Left ventricle myocardium superior (tissue), 1 donor: ENCODE results near the gene RSPH9. TPM values are rescaled to one million over a fixed set of nuclear protein-coding genes. Genes with fewer than 3 reads are reported as not detected.
A peak's percentile ranks its signal among the peaks of the same experiment; 100 is the strongest.

Experiments
- ATAC-seq: fragments of 200-7000 bp; cut with Tn5 transposase; one replicate; pipeline ENCODE4 v1.9.1; 2020; ENCODE audit warnings: mild to moderate bottlenecking, moderate library complexity
- DNase-seq: peaks from one replicate; pipeline ENCODE4 v3.0.0-alpha.2; 2020
- intact Hi-C: fragments of 100-400 bp; cut with micrococcal nuclease; formaldehyde crosslinking; loops from one replicate; pipeline ENCODE4 v1.11.0; 2022
- total RNA-seq: library from RNA; stranded (reverse); fragmentation: NEBNext Ultra II Directional; extraction: Animal tissue kit (Norgen Biotek cat#: 25700); gene quantifications from one replicate; pipeline ENCODE4 v1.2.1, GENCODE V29; 2021
- donor health status: DM: no; HTN: yes; CAD: no; lungs with severe emphysema.

Gene RSPH9
- total RNA-seq, 1 donor from 2014 or later, result 0.15 TPM

DNA sequence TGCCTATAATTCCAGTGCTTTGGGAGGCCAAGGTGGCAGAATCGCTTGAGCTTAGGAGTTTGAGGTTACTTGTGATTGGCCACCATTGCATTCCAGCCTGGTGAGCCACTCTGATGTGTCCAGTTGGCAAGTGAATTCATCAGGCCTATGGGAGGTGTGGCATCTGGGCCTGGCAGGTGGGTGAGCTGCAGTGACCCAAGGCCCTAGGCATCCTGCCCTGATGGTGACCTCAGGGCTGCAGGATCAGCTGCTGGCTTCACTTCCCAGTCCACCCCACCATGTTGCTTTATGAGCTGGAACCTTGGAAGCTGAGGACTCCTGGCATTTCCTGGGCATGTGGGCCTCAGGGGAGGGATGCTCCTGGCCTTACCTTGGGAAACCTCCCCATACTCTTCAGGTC, 20.5 kb downstream of the RSPH9 start:
- intact Hi-C loops, result loop anchor here (5.0 kb wide), 2 partner anchors 92 to 412 kb away; no protein-coding TSS in a partner anchor
- DNase-seq (no peak), ATAC-seq (no peak)

DNA sequence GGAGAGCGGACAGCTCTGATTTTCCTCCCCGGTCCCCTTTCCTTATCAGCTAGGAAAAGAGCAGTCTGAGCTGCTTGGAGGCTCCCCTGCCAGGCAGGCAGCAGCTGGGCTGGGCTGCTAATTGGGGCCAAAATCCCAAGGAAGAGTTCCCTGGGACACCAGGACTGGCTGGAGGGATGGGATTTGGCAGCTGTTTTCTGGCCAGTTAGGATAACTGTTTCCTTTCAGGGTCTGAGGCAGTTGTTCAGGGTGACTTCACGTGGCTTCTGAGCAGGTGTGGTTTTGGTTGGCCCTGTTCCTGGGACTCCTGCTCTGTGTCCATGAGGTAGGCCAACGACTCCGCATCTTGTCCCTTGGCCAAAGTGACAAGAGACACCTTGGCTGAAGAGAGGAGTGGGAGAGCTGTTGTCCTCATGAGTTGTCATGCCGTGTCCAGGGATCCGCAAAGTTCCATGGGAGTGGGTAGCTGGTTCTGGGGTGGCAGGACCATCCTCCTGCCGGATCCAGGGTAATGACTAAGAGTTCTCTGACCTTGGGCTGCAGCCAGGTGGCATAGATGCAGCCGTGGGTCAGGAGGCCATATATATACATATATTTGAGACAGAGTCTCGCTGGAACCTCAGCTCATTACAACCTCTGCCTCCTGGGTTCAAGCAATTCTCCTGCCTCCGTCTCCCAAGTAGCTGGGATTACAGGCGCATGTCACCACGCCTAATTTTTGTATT, 21.5 kb downstream of the RSPH9 start:
- intact Hi-C loops, result loop anchor here (5.0 kb wide), 2 partner anchors 91 to 411 kb away; no protein-coding TSS in a partner anchor
- no peak for DNase-seq
- no peak for ATAC-seq

DNA sequence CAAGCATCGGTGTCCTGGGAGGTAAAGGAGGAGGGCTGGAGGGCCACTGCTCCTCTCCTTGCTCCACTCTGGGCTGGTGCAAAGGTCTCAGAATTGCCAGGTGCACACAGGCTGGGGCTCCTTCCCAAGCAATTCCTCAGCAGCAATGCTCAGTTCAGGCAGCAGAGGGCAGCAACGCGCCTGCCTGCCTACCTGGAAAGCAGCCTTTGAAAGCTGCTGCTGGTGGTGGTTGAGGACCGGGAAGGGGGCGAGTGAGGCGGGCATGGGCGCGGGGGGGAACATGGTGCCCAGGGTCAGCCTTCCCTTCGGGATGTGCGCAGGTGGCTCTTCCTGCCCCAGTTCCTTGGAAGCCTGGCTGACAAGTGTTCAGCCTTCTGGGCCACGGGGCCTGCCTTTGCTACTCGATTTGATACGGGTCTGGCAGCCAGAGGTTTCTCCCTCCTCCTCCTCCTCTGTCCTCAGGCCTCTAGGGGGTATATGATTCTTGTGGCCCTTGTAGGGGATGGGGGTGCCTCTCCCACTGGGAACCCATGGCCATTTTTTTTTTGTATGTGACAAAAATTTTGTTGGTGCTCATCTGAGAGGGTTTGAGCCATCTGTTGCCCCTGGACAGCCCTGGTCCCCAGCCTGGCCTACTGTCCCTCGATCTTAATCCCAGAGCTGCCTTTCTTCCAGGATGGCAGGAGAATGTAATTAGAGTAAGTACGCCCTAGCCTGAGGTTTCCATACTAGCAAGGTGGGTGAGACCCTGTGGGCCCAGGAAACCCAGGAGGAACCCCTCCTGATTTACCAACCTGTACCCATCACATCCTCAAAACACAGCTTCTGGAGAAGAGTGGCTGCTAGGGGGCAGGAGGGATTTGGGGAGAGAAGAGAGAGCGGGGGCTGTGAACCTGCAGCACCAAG, 22.7 kb downstream of the RSPH9 start:
- ATAC-seq (peak; percentile 56), DNase-seq (peak; percentile 88)
- intact Hi-C loops, result loop anchor here (5.0 kb wide), 2 partner anchors 90 to 410 kb away; no protein-coding TSS in a partner anchor

DNA sequence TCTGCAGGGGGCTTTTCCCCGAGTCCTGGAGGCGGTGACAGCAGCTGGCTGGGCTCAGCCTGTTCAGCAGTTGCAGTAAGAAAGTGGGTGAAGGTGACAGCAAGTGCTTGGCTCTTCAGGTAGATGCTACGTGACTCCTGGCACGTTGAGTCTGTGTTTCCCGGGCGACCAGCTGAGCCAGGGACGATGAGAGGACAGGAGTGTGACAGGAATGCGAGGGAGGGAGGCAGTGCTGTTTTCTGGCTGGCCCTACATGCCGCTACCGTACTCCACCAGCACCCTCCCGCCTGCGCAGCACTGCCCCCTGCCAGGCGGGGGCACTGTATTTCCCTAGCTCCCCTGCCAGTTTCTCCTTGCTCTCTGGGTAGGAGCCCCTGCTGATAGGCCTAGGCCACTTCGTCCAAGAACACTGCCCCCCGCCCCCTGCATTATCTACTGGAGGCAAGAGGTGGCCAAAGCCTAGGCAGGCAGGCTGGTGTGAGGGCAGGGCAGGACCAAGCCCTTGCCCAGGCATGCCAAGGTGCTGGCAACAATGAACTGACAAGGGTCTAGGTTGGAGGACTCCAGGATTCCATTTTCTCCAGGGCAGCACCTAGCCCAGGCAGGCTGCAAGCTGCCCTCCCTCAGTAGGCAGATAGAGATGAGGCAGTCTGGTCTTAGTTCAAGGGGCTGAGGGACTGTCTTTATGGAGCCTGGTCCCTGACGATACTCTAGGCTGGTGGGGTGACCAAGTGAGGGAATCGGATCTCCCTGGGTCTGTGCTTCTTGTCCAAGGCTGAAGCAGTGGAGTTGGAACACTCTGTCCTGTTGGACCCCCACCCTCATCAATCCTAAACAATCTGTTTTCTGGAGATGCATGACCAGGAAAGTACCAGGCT, 23.6 kb downstream of the RSPH9 start:
- ATAC-seq (peak; percentile 75), DNase-seq (peak; percentile 77)
- intact Hi-C loops, result loop anchor here (5.0 kb wide), 2 partner anchors 89 to 409 kb away; no protein-coding TSS in a partner anchor

DNA sequence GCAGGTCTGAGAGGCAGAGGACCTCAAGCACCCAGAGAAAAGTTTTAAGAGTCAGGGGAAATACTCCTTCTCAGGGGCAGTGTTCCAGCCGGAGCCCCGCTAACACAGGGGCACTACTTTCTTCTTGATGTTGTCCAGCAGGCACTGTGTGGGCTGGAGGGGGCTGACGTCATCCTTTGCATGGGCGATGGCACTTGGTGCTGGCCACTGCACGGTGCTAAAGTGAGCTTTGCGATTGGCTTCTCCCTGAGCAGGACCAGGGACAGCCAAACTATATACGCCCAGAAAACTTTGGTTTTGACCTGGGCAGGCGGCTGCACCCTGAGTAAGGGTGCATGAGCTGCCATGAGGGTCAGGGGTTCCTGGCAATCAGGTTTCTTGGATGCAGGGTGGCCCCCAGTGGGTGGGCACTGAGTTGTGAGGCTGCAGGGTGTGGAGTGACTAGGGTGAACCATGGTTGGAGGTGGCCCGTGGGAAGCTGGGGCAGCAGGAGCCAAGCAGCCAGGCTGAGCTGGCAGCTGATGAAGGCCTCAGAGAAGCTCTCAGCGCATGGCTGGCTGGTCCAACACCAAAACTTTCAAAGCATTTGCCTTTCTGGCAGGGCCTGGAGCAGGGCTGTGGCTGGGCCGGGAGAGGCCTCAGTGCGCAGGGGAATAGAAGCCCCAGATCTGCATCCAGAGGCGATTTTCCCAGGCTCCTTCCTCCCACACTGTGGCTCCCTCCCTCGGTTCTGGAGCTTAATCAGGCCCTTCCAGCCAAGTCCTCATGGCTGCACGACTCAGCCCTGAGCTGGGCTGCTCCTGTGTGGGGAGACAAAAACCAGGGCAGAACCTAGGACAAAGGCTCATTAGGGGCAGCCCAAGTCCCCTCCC, 24.4 kb downstream of the RSPH9 start:
- DNase-seq, result peak; percentile 84
- ATAC-seq, result peak; percentile 73
- intact Hi-C loops, result loop anchor here (5.0 kb wide), 2 partner anchors 88 to 408 kb away; no protein-coding TSS in a partner anchor

DNA sequence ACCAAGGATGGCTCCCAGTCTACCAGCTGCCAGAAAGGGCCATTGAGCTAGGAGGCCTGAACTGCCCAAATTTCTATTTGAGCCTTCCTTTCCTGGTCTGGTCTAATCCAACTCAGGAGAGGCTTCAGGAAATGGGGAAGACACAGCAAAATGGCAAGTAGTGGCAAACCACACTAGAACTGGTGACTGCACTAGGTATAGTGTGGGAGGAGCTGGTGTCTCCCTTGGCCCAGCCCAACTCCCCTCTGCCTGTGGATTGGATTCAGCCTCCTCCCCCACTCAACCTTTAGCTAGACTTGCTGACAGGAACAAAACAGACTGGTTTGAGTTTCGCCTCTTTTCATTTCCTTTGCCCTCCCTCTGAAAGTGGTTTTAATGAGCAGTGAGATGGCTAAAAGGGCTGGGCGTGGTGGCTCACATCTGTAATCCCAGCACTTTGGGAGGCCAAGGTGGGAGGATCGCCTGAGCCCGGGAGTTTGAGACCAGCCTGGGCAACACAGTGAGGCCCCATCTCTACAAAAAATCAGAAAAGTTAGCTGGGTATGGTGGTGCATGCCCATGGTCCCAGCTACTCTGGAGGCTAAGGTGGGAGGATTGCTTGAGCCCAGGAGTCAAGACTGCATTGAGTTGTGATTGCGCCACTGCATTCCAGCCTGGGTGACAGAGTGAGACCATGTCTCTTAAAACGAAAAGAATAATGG, 25.2 kb downstream of the RSPH9 start:
- intact Hi-C loops, result loop anchor here (5.0 kb wide), 2 partner anchors 87 to 407 kb away; no protein-coding TSS in a partner anchor
- DNase-seq (no peak), ATAC-seq (peak; percentile 6)

DNA sequence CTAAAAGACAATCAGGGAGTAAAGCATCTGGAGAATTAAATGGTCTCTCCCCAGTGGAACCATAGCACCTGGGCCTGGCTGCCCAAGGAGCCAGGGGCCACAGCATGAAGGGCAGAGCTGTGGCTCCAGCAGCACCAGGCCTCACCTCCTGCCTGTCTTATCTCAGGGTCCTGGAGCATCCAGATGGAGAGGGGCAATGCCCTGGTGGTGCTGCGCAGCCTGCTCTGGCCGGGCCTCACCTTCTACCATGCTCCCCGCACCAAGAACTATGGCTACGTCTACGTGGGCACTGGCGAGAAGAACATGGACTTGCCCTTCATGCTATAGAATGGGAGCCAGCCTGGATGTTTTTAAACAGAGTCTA, 25.8 kb downstream of the RSPH9 start:
- no peak for DNase-seq
- intact Hi-C loops, result no loop called here
- no peak for ATAC-seq

DNA sequence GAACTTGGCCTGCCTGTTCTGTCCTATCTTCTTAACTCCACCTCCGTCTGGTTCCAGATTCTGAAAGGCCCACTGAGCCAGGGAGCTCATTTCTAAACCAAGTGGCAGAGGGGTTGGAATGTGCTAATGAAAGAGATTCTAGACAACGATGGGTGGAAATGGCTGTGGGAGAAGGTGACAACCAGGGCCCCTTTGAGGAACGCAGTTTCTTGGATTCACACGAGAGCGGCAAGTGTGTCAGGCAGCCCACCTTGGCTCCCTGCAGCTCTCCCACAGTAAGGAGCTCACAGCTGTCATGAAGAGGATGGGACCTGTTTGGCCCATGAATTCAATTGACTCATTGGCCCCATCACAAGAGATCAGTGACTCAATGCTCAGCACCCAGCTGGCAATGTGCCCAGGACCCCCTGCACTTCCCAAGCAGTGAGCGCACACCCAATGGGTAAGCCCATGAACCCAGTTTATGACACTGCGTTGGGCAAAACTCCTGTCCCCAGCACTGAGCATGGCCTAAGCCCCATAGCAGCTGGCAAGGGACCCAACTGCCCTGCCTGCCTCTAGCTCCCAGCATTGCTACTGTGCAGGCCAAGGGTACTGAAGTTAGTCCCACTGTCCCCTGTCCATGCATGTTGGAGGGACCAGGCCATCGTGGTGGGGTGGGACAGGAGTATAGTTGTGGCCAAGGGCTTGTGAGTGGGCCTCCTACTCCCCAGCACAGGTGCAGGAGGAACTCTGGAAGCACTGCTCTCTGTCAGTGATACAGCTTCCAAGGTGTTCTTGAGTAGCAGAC, 26.4 kb downstream of the RSPH9 start:
- no peak for ATAC-seq
- intact Hi-C loops, result no loop called here
- no peak for DNase-seq

DNA sequence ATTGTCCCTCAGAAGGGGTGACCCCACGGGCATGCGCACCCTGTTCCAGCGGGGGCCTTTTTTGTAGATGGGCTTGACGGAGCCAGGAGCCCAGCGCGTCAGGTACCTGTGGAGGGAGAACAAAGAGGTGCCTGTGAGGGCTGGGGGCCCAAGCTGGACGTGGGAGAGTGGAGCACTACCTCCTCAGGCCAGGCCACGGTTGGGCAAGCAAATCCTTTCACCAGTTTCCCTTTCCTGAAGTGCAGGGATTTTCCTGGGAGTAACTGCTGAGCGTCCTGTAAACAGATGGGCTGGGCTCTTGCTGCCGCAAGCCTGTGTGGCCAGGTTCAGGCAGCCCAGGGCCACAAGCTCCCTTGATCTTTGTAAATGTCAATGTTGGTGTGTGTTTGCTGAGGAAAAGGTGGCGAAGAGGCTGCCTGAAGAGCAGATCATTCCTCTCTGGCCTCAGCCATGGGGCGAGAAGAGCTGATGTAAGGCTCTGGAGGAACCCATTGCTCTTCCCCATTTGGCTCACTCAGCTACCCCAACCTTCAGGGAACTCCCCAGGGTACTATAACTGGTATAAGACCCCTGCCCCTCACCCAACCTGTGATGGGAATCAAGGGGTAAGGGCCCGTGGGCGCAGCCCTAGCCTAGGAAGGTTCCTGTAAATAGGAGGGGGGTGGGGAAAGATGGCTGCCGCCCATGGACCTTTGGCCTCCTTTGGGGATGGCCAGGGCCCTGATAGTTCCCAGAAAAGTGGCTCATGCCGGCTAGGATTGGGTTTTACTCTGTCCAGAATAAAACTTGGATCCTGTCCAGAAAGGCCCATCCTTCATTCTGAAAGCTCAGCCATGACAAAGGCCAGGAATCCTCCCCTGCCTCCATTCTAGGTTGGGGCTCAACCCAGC, 27.2 kb downstream of the RSPH9 start:
- DNase-seq, result no peak
- no peak for ATAC-seq
- intact Hi-C loops, result no loop called here

DNA sequence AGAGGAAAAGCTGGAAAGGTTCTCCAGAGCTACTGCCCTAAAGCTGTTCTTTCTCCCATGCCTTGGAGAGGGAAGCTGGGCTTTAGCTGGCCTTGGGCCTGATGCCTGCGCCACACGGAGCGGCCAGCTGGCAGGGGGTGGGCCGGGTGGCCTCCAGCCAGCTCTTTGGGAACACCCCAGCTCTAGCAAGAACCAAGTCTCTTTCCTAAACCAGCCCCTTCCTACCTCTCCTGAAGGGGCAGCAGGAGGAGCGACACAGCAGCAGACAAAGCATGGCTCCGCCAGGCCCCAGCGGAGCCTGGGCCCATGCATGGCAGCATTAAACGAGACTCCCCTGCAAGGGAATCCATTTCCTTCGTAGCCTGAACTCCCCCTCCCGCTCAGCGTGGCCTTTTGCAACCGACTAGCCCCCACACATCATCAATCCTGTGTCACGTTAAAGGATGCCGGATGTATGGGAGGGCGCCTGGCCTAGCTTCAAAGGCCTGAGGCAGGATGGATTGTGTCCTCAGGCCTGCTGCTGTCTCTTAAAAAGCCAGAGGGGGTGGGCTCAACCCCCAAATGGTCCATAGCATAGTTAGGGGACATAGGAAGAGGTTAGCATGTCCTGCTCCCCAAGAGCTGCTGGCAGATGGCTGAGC, 28.7 kb downstream of the RSPH9 start:
- intact Hi-C loops, result no loop called here
- no peak for ATAC-seq
- no peak for DNase-seq

DNA sequence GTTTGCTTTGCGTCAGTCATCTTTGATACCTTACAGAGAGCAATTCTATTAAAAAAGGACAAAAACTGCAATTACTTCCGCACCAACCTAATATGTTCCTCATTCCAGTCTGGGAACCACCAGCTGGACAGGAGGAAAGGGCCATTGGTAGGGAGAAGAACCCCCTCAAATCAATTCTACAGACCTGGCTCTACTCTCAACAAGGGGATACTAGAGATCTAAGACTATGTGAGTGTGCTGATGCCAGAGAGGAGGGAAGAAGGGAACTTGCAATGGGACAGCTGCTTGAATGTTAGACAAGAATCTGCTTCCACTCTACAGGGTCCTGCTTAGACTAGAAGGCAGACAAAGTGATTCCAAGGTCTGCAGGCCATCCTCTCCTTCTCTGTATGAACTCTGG, 29.5 kb downstream of the RSPH9 start:
- intact Hi-C loops, result no loop called here
- no peak for ATAC-seq
- no peak for DNase-seq

DNA sequence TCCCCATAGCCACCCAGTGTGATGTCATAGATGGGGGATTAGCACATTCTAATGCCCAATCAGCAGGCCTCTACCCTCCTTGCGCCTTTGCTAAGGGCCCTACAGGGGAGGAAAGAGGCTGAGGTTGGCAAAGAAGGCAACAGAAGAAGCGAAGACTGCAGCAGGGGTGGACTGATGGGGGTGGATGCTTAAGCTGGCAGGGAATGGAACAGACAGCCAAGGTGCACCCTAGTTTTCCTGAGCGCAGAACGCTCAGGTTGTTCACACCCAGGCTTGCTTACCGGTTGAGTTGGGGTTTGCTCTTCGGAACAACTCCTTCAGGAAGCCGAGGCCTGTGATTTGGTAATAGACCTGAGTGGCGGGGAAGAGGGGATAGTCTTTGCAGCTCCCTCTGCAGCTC, 30.1 kb downstream of the RSPH9 start:
- DNase-seq (no peak), ATAC-seq (no peak)

DNA sequence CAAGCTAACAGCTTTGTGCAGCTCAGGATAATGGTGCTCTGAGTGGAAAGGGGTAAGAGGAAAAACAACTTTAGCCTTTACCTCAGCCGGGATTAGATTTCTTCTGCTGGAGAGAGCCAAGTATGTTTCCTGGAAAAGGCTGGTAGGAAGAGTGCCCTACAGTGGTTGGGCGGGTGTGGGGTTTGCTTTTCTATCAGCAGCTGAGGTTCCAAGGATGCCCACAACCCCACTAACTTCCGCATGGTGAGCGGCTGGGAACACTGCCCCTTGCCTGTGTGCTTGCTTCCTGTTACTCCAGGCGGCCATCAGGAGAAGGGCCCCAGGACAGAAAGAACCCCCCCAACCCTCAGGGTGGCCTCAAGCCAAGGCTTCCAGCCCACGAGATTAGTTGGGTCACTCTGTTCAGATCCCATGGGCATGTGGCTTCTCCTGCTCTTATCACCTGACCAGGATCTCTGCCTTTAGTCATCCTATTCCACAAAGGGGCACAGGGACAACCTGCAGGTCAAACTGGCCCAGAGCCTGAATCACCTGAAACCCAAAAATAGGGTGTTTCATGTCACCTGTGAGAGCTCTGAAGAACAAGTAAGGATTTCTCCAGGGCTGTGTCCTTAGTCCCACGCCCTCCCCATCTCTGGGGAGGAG, 32.2 kb downstream of the RSPH9 start:
- peak; percentile 18 for ATAC-seq
- intact Hi-C loops, result no loop called here
- no peak for DNase-seq

More for the DNA sequence above, 30.1 kb downstream of the RSPH9 start:
- intact Hi-C loops, result no loop called here

DNA sequence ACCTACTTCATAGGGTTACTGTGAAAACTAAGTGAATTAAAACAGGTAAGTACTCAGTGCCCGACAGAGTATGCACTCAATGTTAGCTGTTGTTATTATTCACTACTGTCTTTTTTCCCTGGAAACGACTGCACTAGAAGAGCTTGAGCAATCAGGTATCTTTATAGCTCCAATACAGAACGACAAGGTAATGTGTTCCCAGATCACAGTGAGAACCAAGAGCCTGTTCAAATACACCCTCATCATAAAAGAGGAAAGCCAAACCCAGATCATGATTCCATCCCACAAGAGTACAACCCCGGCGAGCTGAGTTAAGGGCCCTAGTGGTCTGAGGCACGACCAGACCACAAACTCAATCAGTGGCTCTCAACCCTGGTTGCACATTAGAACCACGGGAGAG, 32.9 kb downstream of the RSPH9 start:
- no peak for ATAC-seq
- DNase-seq, result no peak
- intact Hi-C loops, result no loop called here

DNA sequence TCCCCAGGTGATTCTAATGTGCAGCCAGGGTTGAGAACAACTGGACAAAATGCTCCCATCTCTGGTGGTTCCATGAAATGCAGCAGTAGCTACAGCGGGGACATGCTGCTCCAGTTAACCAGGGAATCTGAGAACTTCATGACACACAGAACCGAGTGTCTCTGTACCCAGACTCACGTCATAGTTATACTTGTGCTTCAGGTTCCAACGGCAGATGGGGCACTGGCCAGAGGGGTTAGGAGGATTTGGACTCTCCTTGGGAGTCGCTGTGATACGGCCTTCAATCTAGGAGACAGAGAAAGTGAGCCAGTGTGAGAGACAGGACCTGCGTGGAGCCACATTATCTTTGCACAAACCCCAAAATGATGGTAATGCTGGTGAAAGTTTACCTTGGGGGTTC, 33.5 kb downstream of the RSPH9 start:
- no peak for ATAC-seq

More for the DNA sequence above, 33.5 kb downstream of the RSPH9 start:
- intact Hi-C loops, result no loop called here
- DNase-seq, result no peak
